A673 (cell line): Measurements from ENCODE around the gene WDR37. TPM values are rescaled to one million over a fixed set of nuclear protein-coding genes. Genes with fewer than 3 reads are reported as not detected.

Experiments used
- BruUV-seq: library from RNA; stranded (reverse); fragments of 400-500 nt; replicated peaks from 2 replicates; lab custom pipeline; 2021; lab: Mats Ljungman, UMichigan
- CTCF ChIA-PET: fragments of 300-600 bp; sonication (Branson Sonifier 250); formaldehyde crosslinking; loops from one replicate; lab custom pipeline; 2022; ENCODE audit warnings: antibody characterized with exemption; lab: Charles Lee
- POLR2A ChIA-PET: fragments of 300-600 bp; sonication (Branson Sonifier 250); formaldehyde crosslinking; loops from one replicate; lab custom pipeline; 2022; ENCODE audit warnings: antibody characterized with exemption; ENCODE audit not compliant: low non-redundant PET; lab: Charles Lee
- DNase-seq: peaks from one replicate; pipeline ENCODE4 v3.0.0-alpha.2; 2015; ENCODE audit warnings: low spot score
- H3K27ac ChIP-seq: fragments of 200-600 bp; sonication (generic); 2 replicates; pipeline ENCODE4 v1.5.1; 2016; ENCODE audit warnings: mixed run types, low read depth, mild to moderate bottlenecking, mixed read lengths, antibody characterized with exemption, low read length; ENCODE audit not compliant: poor library complexity, severe bottlenecking
- H3K27me3 ChIP-seq: fragments of 200-600 bp; sonication (generic); replicated peaks from 2 replicates; pipeline ENCODE4 v1.6.1; 2017; ENCODE audit warnings: mixed run types, low read depth, mild to moderate bottlenecking, mixed read lengths, antibody characterized with exemption, low read length; ENCODE audit not compliant: insufficient read depth, poor library complexity
- H3K36me3 ChIP-seq: fragments of 200-600 bp; sonication (generic); 2 replicates; pipeline ENCODE4 v1.6.1; 2016; ENCODE audit warnings: mixed run types, mild to moderate bottlenecking, mixed read lengths, antibody characterized with exemption, low read length; ENCODE audit not compliant: insufficient read depth, poor library complexity, severe bottlenecking
- H3K4me1 ChIP-seq: fragments of 200-600 bp; sonication (generic); 2 replicates; pipeline ENCODE4 v1.6.1; 2017; ENCODE audit warnings: mixed run types, mild to moderate bottlenecking, mixed read lengths, antibody characterized with exemption, low read length; ENCODE audit not compliant: insufficient read depth, poor library complexity, severe bottlenecking
- H3K4me3 ChIP-seq: fragments of 200-600 bp; sonication (generic); 2 replicates; pipeline ENCODE4 v1.5.1; 2016; ENCODE audit warnings: low read depth, mixed run types, mild to moderate bottlenecking, mixed read lengths, low read length; ENCODE audit not compliant: poor library complexity, severe bottlenecking
- H3K9me3 ChIP-seq: fragments of 200-600 bp; sonication (generic); 2 replicates; pipeline ENCODE4 v1.6.1; 2016; ENCODE audit warnings: mixed run types, low read depth, mild to moderate bottlenecking, mixed read lengths, antibody characterized with exemption, low read length; ENCODE audit not compliant: poor library complexity, severe bottlenecking
- EZH2 ChIP-seq: fragments of 200-600 bp; sonication (generic); IDR thresholded peaks from 2 replicates; pipeline ENCODE4 v1.6.1; 2017; ENCODE audit warnings: borderline replicate concordance, low read depth, mild to moderate bottlenecking, mixed read lengths, antibody characterized with exemption, low read length; ENCODE audit not compliant: poor library complexity, severe bottlenecking
- intact Hi-C: fragments of 100-400 bp; cut with micrococcal nuclease; formaldehyde crosslinking; loops from one replicate; pipeline ENCODE4 v1.10.0; 2022; ENCODE audit not compliant: unreplicated experiment
- total RNA-seq: library from RNA; stranded (reverse); gene quantifications from 2 replicates; pipeline ENCODE4 v1.2.3, GENCODE V29; 2021
- TF ChIP-seq, protein P1 (sequence below): fragments of 300-800, 200-600 bp; sonication (generic); conservative IDR thresholded peaks from 2 replicates; pipeline ENCODE4 v1.5.1; 2017; ENCODE audit warnings: low read depth, mild to moderate bottlenecking, antibody characterized with exemption, low read length, moderate library complexity, mixed read lengths

The WDR37 gene
- total RNA-seq, 1 experiment from 2014 or later = 12.6 TPM

DNA sequence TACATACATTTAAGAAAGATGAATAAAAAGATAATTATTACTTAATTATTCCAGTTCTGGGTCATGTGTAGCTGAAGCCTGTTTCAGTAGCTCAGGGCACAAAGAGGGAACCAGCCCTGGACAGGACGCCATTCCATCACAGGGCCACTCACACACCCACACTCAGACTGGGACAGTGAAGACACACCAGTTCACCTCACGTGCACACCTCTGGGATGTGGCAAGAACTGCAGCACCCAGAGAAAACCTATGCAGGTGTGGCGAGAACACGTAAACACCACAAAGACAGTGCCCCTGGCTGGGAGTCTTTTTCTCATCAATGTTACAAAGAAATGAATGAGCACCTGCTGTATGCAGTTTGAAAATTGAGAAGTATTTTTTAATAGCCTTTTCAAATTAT, 5.6 kb upstream of the WDR37 start:
- no peaks in the 10 kb centered on the region for H3K9me3 ChIP-seq
- H3K4me3 ChIP-seq = peak overlapping the region; percentile 97
- DNase-seq = no peak
- H3K36me3 ChIP-seq = peaks cover 26% of the 10 kb centered on the region
- POLR2A ChIA-PET = interaction anchor here (0.6 kb wide), 1 partner anchor 365 kb away, joined by 3 read pairs; no protein-coding TSS in a partner anchor
- H3K27me3 ChIP-seq = no peaks in the 10 kb centered on the region
- peaks cover 28% of the 10 kb centered on the region for H3K4me1 ChIP-seq
- CTCF ChIA-PET = no interaction called here
- no TSS peak for BruUV-seq
- intact Hi-C loops = no loop called here
- peak overlapping the region; percentile 99 for H3K27ac ChIP-seq
- TF ChIP-seq EZH2 = no peak
- TF ChIP-seq, protein P1, sequence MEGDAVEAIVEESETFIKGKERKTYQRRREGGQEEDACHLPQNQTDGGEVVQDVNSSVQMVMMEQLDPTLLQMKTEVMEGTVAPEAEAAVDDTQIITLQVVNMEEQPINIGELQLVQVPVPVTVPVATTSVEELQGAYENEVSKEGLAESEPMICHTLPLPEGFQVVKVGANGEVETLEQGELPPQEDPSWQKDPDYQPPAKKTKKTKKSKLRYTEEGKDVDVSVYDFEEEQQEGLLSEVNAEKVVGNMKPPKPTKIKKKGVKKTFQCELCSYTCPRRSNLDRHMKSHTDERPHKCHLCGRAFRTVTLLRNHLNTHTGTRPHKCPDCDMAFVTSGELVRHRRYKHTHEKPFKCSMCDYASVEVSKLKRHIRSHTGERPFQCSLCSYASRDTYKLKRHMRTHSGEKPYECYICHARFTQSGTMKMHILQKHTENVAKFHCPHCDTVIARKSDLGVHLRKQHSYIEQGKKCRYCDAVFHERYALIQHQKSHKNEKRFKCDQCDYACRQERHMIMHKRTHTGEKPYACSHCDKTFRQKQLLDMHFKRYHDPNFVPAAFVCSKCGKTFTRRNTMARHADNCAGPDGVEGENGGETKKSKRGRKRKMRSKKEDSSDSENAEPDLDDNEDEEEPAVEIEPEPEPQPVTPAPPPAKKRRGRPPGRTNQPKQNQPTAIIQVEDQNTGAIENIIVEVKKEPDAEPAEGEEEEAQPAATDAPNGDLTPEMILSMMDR = no peak

DNA sequence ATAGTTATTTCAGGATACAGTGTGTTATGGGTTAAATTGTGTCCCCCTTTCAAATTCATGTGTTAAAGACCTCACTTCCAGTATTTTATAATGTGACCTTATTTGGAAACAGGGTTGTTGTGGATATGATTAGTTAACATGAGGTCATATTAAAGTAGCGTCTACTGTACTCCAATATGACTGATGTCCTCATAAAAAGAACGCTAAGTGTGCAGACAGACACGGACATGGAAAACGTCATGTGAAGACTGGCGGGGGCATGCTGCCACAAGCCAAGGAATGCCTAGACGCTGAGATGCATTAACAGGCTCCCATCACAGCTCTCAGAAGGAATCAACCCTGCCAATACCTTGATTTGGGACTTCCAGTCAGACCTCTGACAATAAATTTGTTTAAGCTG, 1.5 kb upstream of the WDR37 start:
- no TSS peak for BruUV-seq
- CTCF ChIA-PET = no interaction called here
- H3K27me3 ChIP-seq = no peaks in the 10 kb centered on the region
- POLR2A ChIA-PET = no interaction called here
- no peak for DNase-seq
- H3K4me1 ChIP-seq = peaks cover 28% of the 10 kb centered on the region
- H3K4me3 ChIP-seq = peak overlapping the region; percentile 99
- H3K27ac ChIP-seq = no peak overlapping the region
- intact Hi-C loops = no loop called here
- H3K36me3 ChIP-seq = peaks cover 16% of the 10 kb centered on the region
- no peak for TF ChIP-seq EZH2
- TF ChIP-seq, protein P1 = no peak
- no peaks in the 10 kb centered on the region for H3K9me3 ChIP-seq

DNA sequence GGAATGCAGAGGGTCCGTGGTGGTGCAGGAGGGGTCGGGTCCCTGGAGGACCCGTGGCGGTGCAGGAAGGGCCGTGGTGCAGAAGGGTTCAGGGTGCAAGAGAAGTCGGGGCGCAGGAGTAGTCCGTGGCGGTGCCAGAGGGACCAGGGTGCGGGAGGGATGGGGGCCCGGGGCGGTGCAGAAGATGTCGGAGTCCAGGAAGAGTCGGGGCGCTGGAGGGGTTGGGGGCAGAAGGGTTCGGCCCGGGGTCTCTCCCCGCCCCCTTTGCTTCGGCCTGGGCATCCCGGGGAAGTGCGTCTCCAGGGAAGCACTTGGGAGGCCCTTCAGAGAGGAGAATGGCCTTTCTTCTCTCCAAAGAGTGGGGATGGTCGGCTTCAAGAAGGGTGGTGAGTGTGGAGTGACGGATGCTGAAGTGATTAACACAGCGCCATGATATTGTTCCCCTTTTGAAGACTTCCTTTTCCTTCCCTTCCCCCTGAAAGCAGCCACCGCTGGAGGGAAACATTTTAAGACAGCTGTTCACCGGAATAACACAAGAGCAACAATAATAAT, 997 bp downstream of the WDR37 start:
- POLR2A ChIA-PET = no interaction called here
- no peak for DNase-seq
- Histone ChIP-seq H3K27me3 (no peaks in the 10 kb centered on the region), H3K4me1 (peaks cover 22% of the 10 kb centered on the region), H3K9me3 (no peaks in the 10 kb centered on the region), H3K27ac (peak overlapping the region; percentile 98), H3K4me3 (peak overlapping the region; percentile 99), H3K36me3 (peaks cover 16% of the 10 kb centered on the region)
- TF ChIP-seq EZH2 = no peak
- TF ChIP-seq, protein P1 = no peak
- no TSS peak for BruUV-seq
- intact Hi-C loops = no loop called here
- CTCF ChIA-PET = no interaction called here
